GM12878 (cell line): ENCODE results near the gene DNAJA4. TPM values are rescaled to one million over a fixed set of nuclear protein-coding genes. Genes with fewer than 3 reads are reported as not detected.

Source experiments
- ATAC-seq: fragments of 200-7000 bp; cut with Tn5 transposase; 3 replicates; pipeline ENCODE4 v1.9.1; 2020; ENCODE audit warnings: mild to moderate bottlenecking, moderate library complexity
- BruUV-seq: library from RNA; stranded (reverse); fragments of 400-500 nt; replicated peaks from 2 replicates; lab custom pipeline; 2021; lab: Mats Ljungman, UMichigan
- CTCF ChIA-PET: fragments of 300-600 bp; sonication (Branson Sonifier 250); formaldehyde crosslinking; extraction: SDS; loops from one replicate; lab custom pipeline; 2021; ENCODE audit warnings: inconsistent platforms; lab: Yijun Ruan, JAX
- POLR2A ChIA-PET: fragments of 350-600 bp; formaldehyde crosslinking; extraction: SDS; loops from one replicate; lab custom pipeline; 2021; ENCODE audit warnings: inconsistent platforms; lab: Charles Lee
- RAD21 ChIA-PET: fragments of 300-600 bp; sonication (Branson Sonifier 250); formaldehyde crosslinking; loops from one replicate; lab custom pipeline; 2023; ENCODE audit warnings: antibody characterized with exemption; ENCODE audit not compliant: unreplicated experiment; lab: Charles Lee
- SMC1A ChIA-PET: fragments of 300-600 bp; sonication (Branson Sonifier 250); formaldehyde crosslinking; loops from one replicate; lab custom pipeline; 2023; ENCODE audit not compliant: unreplicated experiment, uncharacterized antibody; lab: Charles Lee
- DNase-seq: peaks from one replicate; pipeline ENCODE4 v3.0.0-alpha.2; 2011; ENCODE audit warnings: low read depth, low spot score
- FAIRE-seq: peaks from 3 replicates; lab custom pipeline; 2011; peaks lifted over from hg19 to GRCh38; lab: Jason Lieb, UNC
- H2AFZ ChIP-seq: 2 replicates; pipeline ENCODE4 v1.6.0; 2011; ENCODE audit warnings: low read depth, low read length, control low read depth; ENCODE audit not compliant: control insufficient read depth
- H3K27ac ChIP-seq: 2 replicates; pipeline ENCODE4 v1.5.1; 2011; ENCODE audit warnings: control low read depth; ENCODE audit not compliant: control insufficient read depth, insufficient read depth
- H3K27me3 ChIP-seq, 2 experiments: replicated peaks in 1 of 2; 2 replicates each; pipeline versions ENCODE4 v1.6.0 to v1.6.1; 2011; ENCODE audit warnings: low read length in 1 of 2; ENCODE audit not compliant: control insufficient read depth in 2 of 2, insufficient read depth in 2 of 2
- H3K36me3 ChIP-seq, 2 experiments: 2 replicates each; pipeline ENCODE4 v1.5.1; 2011; ENCODE audit warnings: low read length in 1 of 2; ENCODE audit not compliant: control insufficient read depth in 2 of 2, insufficient read depth in 2 of 2
- H3K4me1 ChIP-seq: 2 replicates; pipeline ENCODE4 v1.6.1; 2011; ENCODE audit warnings: mild to moderate bottlenecking, low read length, moderate library complexity, mixed read lengths; ENCODE audit not compliant: control insufficient read depth, insufficient read depth
- H3K4me2 ChIP-seq: 2 replicates; pipeline ENCODE4 v1.6.0; 2011; ENCODE audit warnings: control low read depth; ENCODE audit not compliant: control insufficient read depth, insufficient read depth
- H3K4me3 ChIP-seq: fragments of 200-600 bp; sonication (generic); 2 replicates; pipeline ENCODE4 v1.5.1; 2016
- H3K79me2 ChIP-seq: 2 replicates; pipeline ENCODE4 v1.6.0; 2011; ENCODE audit warnings: low read length; ENCODE audit not compliant: control insufficient read depth, insufficient read depth
- H3K9ac ChIP-seq: 2 replicates; pipeline ENCODE4 v1.8.0; 2011; ENCODE audit warnings: low read length, control low read depth, mixed read lengths; ENCODE audit not compliant: control insufficient read depth, insufficient read depth
- H3K9me3 ChIP-seq: replicated peaks from 3 replicates; pipeline ENCODE4 v1.5.1; 2011; ENCODE audit warnings: mild to moderate bottlenecking, low read length; ENCODE audit not compliant: control insufficient read depth, insufficient read depth
- H4K20me1 ChIP-seq: 2 replicates; pipeline ENCODE4 v1.6.0; 2011; ENCODE audit not compliant: control insufficient read depth, insufficient read depth
- ATF2 ChIP-seq: IDR thresholded peaks from 2 replicates; pipeline ENCODE4 v1.6.1; 2012; ENCODE audit warnings: low read length, inconsistent platforms
- ATF7 ChIP-seq: fragments of 450-650 bp; IDR thresholded peaks from 2 replicates; pipeline ENCODE4 v1.6.1; 2016; ENCODE audit warnings: low read depth, mild to moderate bottlenecking
- CBX3 ChIP-seq: fragments of 200-600 bp; sonication (generic); IDR thresholded peaks from 2 replicates; pipeline ENCODE4 v1.6.1; 2016; ENCODE audit warnings: low read depth, borderline replicate concordance
- HSF1 ChIP-seq: fragments of 150-350 bp; IDR thresholded peaks from 2 replicates; pipeline ENCODE4 v1.6.1; 2014; ENCODE audit warnings: mild to moderate bottlenecking, low read depth, low read length
- RUNX3 ChIP-seq: IDR thresholded peaks from 2 replicates; pipeline ENCODE4 v1.6.1; 2012; ENCODE audit warnings: low read length, inconsistent platforms
- TARDBP ChIP-seq: IDR thresholded peaks from 2 replicates; pipeline ENCODE4 v1.6.1; 2016; ENCODE audit warnings: borderline replicate concordance
- YY1 ChIP-seq: IDR thresholded peaks from 2 replicates; pipeline ENCODE4 v1.6.1; 2011; ENCODE audit warnings: low read depth, mild to moderate bottlenecking, low read length
- ZBTB40 ChIP-seq: fragments of 450-650 bp; IDR thresholded peaks from 2 replicates; pipeline ENCODE4 v1.6.1; 2016; ENCODE audit warnings: mild to moderate bottlenecking, moderate library complexity, borderline replicate concordance
- ZNF207 ChIP-seq: fragments of 450-650 bp; IDR thresholded peaks from 2 replicates; pipeline ENCODE4 v1.6.1; 2014; ENCODE audit warnings: antibody characterized with exemption, mild to moderate bottlenecking, borderline replicate concordance
- WGBS: methylation state at CpG from one replicate; pipeline ENCODE4 v1.1.6; 2016; ENCODE audit warnings: low lambda C conversion rate; ENCODE audit not compliant: insufficient replicate concordance, insufficient coverage; ENCODE audit errors: missing lambda C conversion rate; 5-methylcytosine and 5-hydroxymethylcytosine counted together
- in situ Hi-C: fragments of 300-500 bp; cut with MboI; formaldehyde crosslinking; loops from 9 replicates; pipeline ENCODE4 v1.14.3; 2018; ENCODE audit warnings: mixed read lengths
- intact Hi-C: fragments of 100-400 bp; cut with micrococcal nuclease; formaldehyde crosslinking; loops from one replicate; pipeline ENCODE4 v1.14.2; 2022; ENCODE audit not compliant: unreplicated experiment
- polyA plus RNA-seq, 11 experiments: library from polyadenylated mRNA; depleted of rRNA in 4 of 11; unstranded in 6 of 11; stranded (reverse) in 5 of 11; fragments of >200 nt; fragmentation: Nextera tagmentation in 4 of 11; fragmentation: Illumina TruSeq in 1 of 11; extraction: Ambion mirVana in 4 of 11; extraction: Trizol in 1 of 11; gene quantifications; 1 replicate in 1 of 11; 2 replicates in 10 of 11; pipeline versions ENCODE4 v1.2.1 to v1.2.3, GENCODE V29; 2011 to 2016; ENCODE audit warnings: inconsistent platforms in 2 of 11, missing spikeins in 2 of 11, low read depth in 1 of 11
- total RNA-seq, 4 experiments: library from RNA; depleted of rRNA in 3 of 4; stranded (reverse); fragments of >200 nt in 3 of 4; fragmentation: Illumina TruSeq in 1 of 4; extraction: Trizol in 1 of 4; gene quantifications; 2 replicates each; pipeline versions ENCODE4 v1.2.1 to v1.2.3, GENCODE V29; 2013 to 2021

Gene DNAJA4
- total and polyA plus RNA-seq, 10 of the 15 experiments (the other 5 are each of a cell fraction or from before 2014, with no cell fraction given) = 0.01 to 10.4 (median 4.1) TPM

- in situ Hi-C loops (no loop called here), intact Hi-C loops (no loop called here)
- TF ChIP-seq HSF1 (no peak), ZNF207 (no peak), ATF7 (no peak), TARDBP (no peak), ZBTB40 (no peak), RUNX3 (no peak), YY1 (no peak), ATF2 (no peak), CBX3 (no peak)
- Histone ChIP-seq H3K27me3 (no peaks in the 10 kb centered on the region; a peak in 1 of 4 replicates), H3K4me1 (no peaks in the 10 kb centered on the region; the same call in 1 of the 2 replicates), H3K9me3 (no peaks in the 10 kb centered on the region), H3K4me2 (no peak overlapping the region), H3K4me3 (no peak overlapping the region), H3K27ac (no peak overlapping the region), H4K20me1 (no peaks in the 10 kb centered on the region), H3K79me2 (no peaks in the 10 kb centered on the region), H2AFZ (no peak overlapping the region), H3K36me3 (no peaks in the 10 kb centered on the region), H3K9ac (no peak overlapping the region)
- DNase-seq (no peak), FAIRE-seq (no peak), ATAC-seq (no peak)
- ChIA-PET CTCF (interaction anchor here (0.9 to 1.4 kb wide), 2 partner anchors 42 to 111 kb away, joined by 3 to 6 read pairs; no protein-coding TSS in a partner anchor), SMC1A (interaction anchor here (1.7 to 2.0 kb wide), 3 partner anchors 41 to 123 kb away, joined by 5 to 7 read pairs (median 5); no protein-coding TSS in a partner anchor), POLR2A (no interaction called here), RAD21 (interaction anchor here (1.0 kb wide), 1 partner anchor 124 kb away, joined by 4 read pairs; no protein-coding TSS in a partner anchor)
- BruUV-seq = no TSS peak
- WGBS = 46% methylated on average over 6 of the region's 6 CpGs
Measured at GRCh38 chr15:78237146-78237545, 27.2 kb upstream of the DNAJA4 start.
